NCI-H2081 treated with DMSO at 0.1 percent for 48 hours (cell line): ENCODE data around the gene ANKRD31.
"Not testable (repeated sequence)": the region's sequence is repeated elsewhere in the genome, so short reads cannot be mapped to it uniquely, and the experiment has no call there.

Experiments
- DNase-seq: peaks from one replicate; lab custom pipeline; 2025; lab: John Stamatoyannopoulos, UW

ANKRD31 gene

GRCh38 chr5:75148051-75148450 is 88.6 kb downstream of the ANKRD31 start:
- no peak for DNase-seq

GRCh38 chr5:75142566-75143136 is 94.0 kb downstream of the ANKRD31 start:
- DNase-seq: no peak

DNA sequence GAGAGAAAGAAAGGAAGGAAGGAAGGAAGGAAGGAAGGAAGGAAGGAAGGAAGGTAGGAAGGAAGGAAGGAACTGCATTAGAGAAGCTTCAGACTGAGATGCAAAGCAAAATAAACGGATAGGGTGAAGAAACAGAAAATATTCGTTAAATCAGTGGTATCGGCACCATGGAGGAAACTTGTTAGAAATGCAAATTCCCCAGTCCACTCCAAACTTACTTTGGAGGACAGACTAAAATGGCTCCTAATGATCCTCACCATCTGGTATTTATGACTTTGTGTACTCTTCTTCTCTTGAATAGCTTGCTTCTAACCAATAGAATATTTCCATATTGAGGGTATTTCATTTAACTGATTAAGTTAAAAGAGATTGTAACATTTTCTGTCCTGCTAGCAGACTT is 96.4 kb downstream of the ANKRD31 start:
- DNase-seq: no peak

DNA sequence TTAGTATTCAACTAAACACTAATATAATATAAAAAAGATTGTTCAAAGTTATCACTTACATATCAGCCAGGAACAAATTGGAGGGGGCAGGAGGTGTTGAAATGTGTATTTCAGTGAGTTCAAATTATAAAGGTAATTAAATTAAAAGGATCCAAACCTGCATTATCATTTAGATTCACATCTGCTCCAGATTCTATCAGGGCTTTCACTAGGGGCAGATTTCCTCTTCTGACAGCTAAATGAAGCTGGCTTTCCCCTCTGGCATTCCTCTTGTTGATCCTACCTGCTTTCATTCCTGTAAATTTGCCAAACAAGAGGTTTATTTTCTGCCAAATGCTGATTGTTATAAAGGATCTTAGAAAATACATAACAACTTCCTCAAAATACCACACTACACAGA is 98.0 kb downstream of the ANKRD31 start:
- DNase-seq: no peak

GRCh38 chr5:75130818-75131349 is 105.8 kb downstream of the ANKRD31 start:
- no peak for DNase-seq

DNA sequence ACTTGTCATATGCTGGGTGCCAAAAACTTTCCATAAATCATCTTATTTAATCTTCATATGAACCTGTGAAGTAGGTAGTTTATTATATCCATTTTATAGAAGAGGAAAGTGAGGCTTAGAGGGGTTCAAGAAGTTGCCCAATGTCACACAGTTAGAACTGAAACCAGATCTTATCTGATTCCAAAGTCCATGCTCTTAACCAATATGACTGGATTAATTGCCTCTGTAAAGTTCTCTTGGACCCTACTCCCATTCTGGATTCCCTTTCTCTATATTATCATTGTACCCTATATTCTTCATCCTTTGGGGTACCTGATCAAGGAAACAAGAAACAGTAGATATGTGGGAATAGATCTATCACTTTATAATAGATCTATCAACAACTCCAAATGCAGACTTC is 119.8 kb downstream of the ANKRD31 start:
- no peak for DNase-seq

- not testable (repeated sequence) for DNase-seq
Measured at GRCh38 chr5:75114311-75114710, 122.4 kb downstream of the ANKRD31 start.

DNA sequence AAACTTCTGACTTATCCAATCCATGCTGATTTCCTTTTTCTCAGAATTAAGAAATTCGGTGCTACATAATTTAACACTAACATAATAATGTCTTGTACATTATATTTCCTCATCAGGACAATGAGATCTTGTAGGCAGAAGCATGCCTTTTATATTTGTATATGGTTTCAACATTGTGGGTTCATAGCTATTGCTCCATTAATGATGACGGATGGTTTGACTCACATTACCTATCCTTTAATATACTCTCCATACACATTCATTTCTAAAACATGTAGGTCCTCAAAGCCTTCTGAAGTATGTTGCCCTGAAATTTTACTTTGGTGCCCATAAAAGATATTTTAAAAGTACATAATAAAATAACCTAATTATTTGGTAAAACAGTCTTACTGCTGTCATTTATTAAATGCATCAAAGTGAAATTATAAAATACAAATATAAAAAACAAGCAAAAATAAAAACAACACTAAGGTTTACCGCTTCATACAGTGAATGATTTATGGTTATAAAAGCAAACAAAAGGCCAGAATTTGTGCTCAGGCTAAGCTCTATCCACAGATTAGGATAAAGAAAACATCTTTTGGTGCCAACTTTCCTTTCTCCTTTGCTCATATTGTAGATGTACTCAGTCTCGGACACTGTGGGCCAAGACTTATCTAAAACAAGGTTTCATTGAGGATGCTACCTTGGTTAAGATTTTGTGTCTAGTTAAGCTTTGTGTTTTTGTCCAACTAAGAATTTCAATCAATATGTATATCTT is 123.1 kb downstream of the ANKRD31 start:
- no peak for DNase-seq

DNA sequence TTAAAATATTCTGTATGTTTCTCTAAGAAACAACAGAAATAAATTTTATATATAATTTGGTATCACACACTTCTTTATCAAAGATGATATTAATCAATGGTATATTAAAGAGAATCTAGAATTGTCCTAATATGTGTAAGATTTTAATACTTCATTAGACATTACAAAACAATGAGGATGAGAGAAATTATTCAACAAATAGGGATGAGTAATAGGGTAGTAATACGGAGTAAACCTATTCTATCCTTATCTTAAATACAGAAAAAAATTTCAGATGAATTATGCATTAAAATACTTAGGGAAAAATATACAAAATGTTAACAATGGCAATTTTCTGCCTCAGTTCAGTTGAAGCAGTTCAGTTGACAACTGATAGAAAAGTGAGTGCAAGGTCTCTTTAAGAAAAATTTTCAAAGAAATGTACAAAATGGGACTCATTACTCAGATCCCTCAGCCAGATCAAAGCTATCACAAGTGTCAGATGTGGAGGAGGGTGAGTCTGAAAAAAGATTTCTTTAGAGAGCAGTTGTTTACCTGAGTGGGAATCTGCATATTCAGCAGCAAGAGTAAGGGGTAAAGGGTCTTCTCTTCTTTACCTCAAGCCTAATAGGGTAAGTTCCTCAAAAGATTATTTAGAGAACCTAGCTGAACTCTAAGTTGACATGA is 127.6 kb downstream of the ANKRD31 start:
- no peak for DNase-seq

DNA sequence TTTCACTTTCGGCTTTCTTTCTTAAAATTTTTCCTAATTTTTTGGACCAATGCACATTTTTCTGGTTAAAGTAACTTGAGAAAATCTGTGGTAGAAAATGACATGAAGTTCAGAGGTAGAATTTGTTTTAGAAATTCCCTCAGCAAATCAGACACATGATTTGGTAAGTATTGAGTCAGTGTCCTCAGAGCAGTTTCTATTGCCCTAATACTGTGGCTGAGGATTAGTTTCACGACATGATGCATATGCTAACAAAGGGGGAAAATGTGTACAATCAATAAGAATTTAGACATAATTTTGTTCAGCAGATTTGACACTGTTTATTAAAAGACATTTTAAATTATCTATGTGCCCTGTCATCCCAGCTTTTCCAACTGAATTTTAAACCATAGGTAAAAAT is 128.2 kb downstream of the ANKRD31 start:
- DNase-seq: no peak

DNA sequence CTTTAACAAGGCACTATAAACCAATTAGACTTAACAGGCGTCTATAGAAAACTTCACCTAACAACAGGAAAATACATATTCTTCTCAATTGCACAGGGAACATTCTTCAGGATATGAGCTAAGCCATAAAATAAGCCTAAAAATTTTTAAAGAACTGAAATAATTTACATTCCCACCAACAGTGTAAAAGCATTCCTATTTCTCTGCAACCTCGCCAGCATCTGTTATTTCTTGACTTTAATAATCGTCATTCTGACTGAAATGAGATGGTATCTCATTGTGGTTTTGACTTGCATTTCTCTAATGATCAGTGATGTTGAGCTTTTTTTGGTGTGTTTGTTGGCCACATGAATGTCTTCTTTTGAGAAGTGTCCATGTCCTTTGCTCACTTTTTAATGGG is 140.7 kb downstream of the ANKRD31 start:
- DNase-seq: not testable (repeated sequence)

DNA sequence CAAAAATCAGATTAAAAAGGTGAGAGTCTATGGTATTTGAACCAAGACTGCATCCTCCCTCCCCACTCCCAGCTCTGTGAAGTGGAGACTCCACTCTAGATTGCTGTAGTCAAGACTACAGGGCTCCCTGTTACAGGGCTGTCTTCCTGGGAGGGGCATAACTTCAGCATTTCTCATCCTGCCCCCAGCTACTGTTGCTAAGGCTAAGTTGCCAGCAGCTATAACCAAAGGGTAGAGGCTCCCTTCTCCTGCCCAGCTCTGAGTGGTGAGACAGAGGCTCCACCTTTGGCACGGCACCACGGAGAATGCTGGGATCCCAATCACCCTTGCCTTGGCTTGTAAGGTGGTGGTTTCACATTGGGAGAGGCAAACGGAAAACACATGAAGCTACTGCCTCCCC is 145.1 kb downstream of the ANKRD31 start:
- DNase-seq: no peak

DNA sequence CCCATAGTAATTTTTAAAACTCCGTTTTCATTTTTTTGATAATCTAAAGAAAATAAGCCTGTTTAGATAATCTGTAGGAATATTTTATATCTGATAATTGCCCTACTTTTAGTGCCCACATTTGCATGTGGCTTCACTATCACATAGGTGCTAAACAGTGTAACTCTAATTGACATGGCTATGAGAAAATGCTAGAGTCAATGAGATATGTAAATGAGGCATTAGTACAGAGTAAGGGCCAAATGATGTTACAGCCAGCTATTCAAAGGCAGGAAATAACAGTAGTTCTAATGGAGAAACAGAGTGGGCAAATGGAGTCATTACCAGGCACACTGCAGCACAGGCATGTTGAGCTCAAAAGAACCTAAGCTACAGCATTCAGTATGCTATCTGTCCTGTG is 147.0 kb downstream of the ANKRD31 start:
- DNase-seq: no peak

DNA sequence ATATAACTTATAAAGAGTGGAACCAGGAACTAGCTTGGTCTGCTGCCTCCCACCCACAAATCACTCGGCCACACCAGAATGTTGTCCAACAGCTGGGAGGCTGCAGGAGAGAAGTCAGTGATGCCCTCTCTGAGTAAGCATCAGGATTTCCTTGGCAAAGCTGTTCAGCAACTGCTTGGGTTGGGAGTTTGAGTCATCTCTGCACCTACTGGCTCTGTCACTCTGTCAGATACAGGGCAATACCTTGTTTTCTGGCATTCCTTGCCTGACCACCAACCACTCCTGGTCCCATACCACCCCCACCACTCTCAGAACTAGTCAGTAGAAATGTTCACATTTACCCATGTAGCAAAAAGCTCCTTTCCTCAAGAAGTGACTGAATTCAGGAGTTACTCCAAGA is 147.5 kb downstream of the ANKRD31 start:
- no peak for DNase-seq

DNA sequence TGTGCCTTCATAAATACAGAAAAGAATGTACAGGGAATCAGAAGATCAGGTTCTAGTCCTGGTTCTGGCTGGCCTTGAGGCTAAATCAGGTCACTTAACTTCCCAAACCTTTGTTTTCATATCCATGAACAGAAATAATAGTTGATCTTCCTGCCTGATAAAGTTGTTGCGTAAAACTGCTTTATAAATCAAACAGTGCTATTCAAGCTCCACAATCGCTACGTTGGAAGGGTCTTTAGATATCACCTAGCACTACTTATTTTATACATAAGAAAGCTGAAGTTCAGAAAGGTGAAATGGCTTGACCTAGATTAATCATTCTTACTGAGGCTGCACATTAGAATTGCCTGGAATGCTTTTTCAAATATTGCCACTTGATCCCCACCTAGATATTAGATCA is 148.0 kb downstream of the ANKRD31 start:
- DNase-seq: no peak

DNA sequence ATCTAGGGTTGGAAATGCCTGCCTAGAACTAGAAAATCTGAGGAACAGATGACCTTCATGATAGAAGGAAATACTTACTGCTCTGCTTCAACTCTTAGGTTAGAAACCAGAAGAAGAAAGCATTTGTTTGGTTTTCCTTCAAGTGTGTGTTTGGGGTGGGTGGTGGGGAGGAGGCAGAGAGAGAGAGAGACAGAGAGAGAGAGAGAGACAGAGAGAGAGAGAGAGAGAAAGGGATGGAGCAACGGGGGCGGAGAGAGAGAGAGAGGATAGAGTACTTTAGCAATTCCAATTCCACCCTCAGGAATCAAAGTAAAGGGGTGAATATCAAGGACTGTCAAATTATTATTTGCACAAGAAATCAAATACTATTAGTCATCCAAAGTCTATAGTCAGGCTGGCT is 155.2 kb downstream of the ANKRD31 start:
- DNase-seq: no peak

- DNase-seq: not testable (repeated sequence)
Measured at GRCh38 chr5:75079346-75079745, 157.3 kb downstream of the ANKRD31 start.

DNA sequence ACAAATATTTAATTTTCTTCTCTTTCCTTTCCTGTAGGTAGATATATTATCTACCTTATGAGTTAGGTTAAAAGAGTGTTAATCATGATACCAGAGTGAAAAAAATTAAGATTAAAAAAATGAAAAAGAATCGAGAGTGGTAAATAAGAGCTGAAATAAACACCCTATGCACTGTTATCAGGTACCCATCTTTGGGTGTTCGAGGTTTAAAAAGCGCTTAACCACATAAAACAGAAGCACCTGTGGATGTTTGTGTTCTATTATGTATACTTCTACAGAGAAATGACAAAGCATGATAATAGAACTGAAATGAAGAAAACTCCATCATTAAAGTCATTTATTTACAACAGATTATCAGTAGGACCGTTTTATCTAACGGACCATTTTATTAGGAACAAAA is 158.7 kb downstream of the ANKRD31 start:
- no peak for DNase-seq

- DNase-seq: no peak
Measured at GRCh38 chr5:75072061-75072460, 164.6 kb downstream of the ANKRD31 start.

GRCh38 chr5:75071100-75071499 is 165.6 kb downstream of the ANKRD31 start:
- DNase-seq: no peak

- DNase-seq: no peak
Measured at GRCh38 chr5:75067434-75067833, 169.2 kb downstream of the ANKRD31 start.

DNA sequence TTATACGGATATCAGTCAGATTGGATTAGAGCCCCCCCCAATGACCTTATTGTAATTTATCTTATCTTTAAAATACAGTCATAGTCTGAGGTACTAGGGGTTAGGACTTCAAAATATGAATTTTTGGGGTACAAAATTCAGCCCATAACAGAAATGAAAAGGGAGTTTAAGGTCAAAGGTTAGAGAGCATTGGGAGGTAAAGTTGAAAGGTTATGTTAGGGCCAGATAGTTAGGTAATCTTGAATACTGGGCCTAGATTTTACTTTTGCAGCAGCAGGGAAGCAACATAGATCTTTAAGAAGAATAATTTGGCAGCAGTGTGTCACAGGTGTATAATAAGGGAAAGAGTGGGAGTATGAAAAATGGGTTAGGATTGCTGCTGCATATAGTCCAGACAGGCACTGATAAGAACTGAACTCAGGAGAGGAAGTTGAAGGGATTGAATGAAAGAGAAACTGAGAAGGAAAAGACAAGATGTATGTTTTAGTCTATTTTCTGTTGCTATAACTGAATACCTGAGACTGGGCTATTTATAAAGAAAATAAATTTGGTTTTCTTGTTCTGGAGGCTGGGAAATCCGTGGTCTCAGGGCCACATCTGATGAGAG is 173.7 kb downstream of the ANKRD31 start:
- no peak for DNase-seq
